BE2C (cell line): Measurements from ENCODE around the gene PARN.

ENCODE experiments used
- DNase-seq: peaks from one replicate; pipeline ENCODE4 v3.0.0-alpha.2; 2020
- H3K27me3 ChIP-seq: fragments of 250-450 bp; sonication (Bioruptor Pico); 2 replicates; pipeline ENCODE4 v1.5.1; 2020; ENCODE audit warnings: mild to moderate bottlenecking
- H3K36me3 ChIP-seq: fragments of 250-450 bp; sonication (Bioruptor Pico); 2 replicates; pipeline ENCODE4 v1.5.1; 2020; ENCODE audit warnings: mild to moderate bottlenecking
- H3K4me1 ChIP-seq: fragments of 250-450 bp; sonication (Bioruptor Pico); 2 replicates; pipeline ENCODE4 v1.5.1; 2020
- H3K4me3 ChIP-seq: 2 replicates; pipeline ENCODE4 v1.5.1; 2011; ENCODE audit warnings: low read depth, low read length
- H3K9me3 ChIP-seq: fragments of 250-450 bp; sonication (Bioruptor Pico); 2 replicates; pipeline ENCODE4 v1.5.1; 2020
- CTCF ChIP-seq: IDR thresholded peaks from 2 replicates; pipeline ENCODE4 v1.5.1; 2012; ENCODE audit warnings: mild to moderate bottlenecking, low read depth, low read length

PARN gene

GRCh38 chr16:14452066-14452465 lies 178.0 kb downstream of the PARN start:
- Histone ChIP-seq H3K4me1 (peaks cover 11% of the 10 kb centered on the region), H3K9me3 (no peaks in the 10 kb centered on the region), H3K4me3 (no peak overlapping the region), H3K27me3 (no peaks in the 10 kb centered on the region), H3K36me3 (no peaks in the 10 kb centered on the region)
- no peak for TF ChIP-seq CTCF
- DNase-seq, result no peak

GRCh38 chr16:14450846-14451245 lies 179.2 kb downstream of the PARN start:
- DNase-seq, result no peak
- no peaks in the 10 kb centered on the region for H3K9me3 ChIP-seq

GRCh38 chr16:14449790-14450480 lies 180.1 kb downstream of the PARN start:
- Histone ChIP-seq H3K27me3 (no peaks in the 10 kb centered on the region), H3K4me3 (no peak overlapping the region), H3K9me3 (no peaks in the 10 kb centered on the region), H3K4me1 (peaks cover 15% of the 10 kb centered on the region), H3K36me3 (no peaks in the 10 kb centered on the region)
- DNase-seq, result no peak
- TF ChIP-seq CTCF, result no peak

More at GRCh38 chr16:14450846-14451245, 179.2 kb downstream of the PARN start:
- no peak for TF ChIP-seq CTCF
- Histone ChIP-seq H3K36me3 (no peaks in the 10 kb centered on the region), H3K27me3 (no peaks in the 10 kb centered on the region), H3K4me1 (peaks cover 15% of the 10 kb centered on the region), H3K4me3 (no peak overlapping the region)

- H3K4me3 ChIP-seq, result no peak overlapping the region
- no peaks in the 10 kb centered on the region for H3K36me3 ChIP-seq
- H3K4me1 ChIP-seq, result peaks cover 15% of the 10 kb centered on the region
- DNase-seq, result no peak
- no peak for TF ChIP-seq CTCF
- H3K27me3 ChIP-seq, result no peaks in the 10 kb centered on the region
- no peaks in the 10 kb centered on the region for H3K9me3 ChIP-seq
These were observed 180.7 kb downstream of the PARN start for GRCh38 chr16:14449334-14449733.

GRCh38 chr16:14448879-14449278 lies 181.2 kb downstream of the PARN start:
- peaks cover 15% of the 10 kb centered on the region for H3K4me1 ChIP-seq
- no peak overlapping the region for H3K4me3 ChIP-seq
- TF ChIP-seq CTCF, result no peak
- DNase-seq, result no peak
- no peaks in the 10 kb centered on the region for H3K36me3 ChIP-seq
- H3K9me3 ChIP-seq, result no peaks in the 10 kb centered on the region
- H3K27me3 ChIP-seq, result no peaks in the 10 kb centered on the region

- DNase-seq, result no peak
- H3K36me3 ChIP-seq, result no peaks in the 10 kb centered on the region
- no peak overlapping the region for H3K4me3 ChIP-seq
- TF ChIP-seq CTCF, result no peak
- peaks cover 15% of the 10 kb centered on the region for H3K4me1 ChIP-seq
- H3K27me3 ChIP-seq, result no peaks in the 10 kb centered on the region
- H3K9me3 ChIP-seq, result no peaks in the 10 kb centered on the region
These were observed 182.3 kb downstream of the PARN start for GRCh38 chr16:14447783-14448182.
